Epithelial cell of esophagus (primary cell): ENCODE data around the gene WWC2.
A peak's percentile ranks its signal among the peaks of the same experiment; 100 is the strongest.
"Not testable (repeated sequence)": the region's sequence is repeated elsewhere in the genome, so short reads cannot be mapped to it uniquely, and the experiment has no call there.

Source experiments
- DNase-seq: peaks from one replicate; pipeline ENCODE4 v3.0.0; 2010; ENCODE audit warnings: low read depth
- H3K4me3 ChIP-seq: 2 replicates; pipeline ENCODE4 v1.5.1; 2011; ENCODE audit warnings: mild to moderate bottlenecking, low read length, control low read depth
- TF ChIP-seq, protein P1 (sequence below): IDR thresholded peaks from 2 replicates; pipeline ENCODE4 v1.5.1; 2011; ENCODE audit warnings: low read depth, mild to moderate bottlenecking, low read length, control low read depth, inconsistent platforms; ENCODE audit not compliant: insufficient read depth; ENCODE audit errors: missing control alignments

The WWC2 gene

DNA sequence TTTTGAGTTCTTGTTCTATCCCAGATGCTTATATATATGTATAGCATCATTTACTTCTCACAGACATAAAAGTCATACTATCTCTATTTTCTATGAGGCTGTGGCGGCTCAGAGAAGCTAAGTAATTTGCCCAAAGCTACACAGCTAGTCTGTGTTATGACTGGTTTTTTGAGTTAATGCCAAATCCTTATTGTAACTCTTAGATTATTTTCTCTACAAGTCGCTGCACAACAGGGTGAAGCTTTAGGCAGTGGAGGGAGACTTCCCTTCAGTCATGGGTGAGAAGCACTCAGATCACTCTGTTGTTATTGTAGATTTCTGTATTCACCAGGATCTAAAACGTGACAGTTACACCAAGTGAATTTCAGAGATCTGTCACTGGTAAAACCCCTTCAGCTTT lies 48.1 kb downstream of the WWC2 start:
- peak; percentile 59 for DNase-seq
- H3K4me3 ChIP-seq, result no peak overlapping the region
- TF ChIP-seq, protein P1, sequence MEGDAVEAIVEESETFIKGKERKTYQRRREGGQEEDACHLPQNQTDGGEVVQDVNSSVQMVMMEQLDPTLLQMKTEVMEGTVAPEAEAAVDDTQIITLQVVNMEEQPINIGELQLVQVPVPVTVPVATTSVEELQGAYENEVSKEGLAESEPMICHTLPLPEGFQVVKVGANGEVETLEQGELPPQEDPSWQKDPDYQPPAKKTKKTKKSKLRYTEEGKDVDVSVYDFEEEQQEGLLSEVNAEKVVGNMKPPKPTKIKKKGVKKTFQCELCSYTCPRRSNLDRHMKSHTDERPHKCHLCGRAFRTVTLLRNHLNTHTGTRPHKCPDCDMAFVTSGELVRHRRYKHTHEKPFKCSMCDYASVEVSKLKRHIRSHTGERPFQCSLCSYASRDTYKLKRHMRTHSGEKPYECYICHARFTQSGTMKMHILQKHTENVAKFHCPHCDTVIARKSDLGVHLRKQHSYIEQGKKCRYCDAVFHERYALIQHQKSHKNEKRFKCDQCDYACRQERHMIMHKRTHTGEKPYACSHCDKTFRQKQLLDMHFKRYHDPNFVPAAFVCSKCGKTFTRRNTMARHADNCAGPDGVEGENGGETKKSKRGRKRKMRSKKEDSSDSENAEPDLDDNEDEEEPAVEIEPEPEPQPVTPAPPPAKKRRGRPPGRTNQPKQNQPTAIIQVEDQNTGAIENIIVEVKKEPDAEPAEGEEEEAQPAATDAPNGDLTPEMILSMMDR, result no peak

DNA sequence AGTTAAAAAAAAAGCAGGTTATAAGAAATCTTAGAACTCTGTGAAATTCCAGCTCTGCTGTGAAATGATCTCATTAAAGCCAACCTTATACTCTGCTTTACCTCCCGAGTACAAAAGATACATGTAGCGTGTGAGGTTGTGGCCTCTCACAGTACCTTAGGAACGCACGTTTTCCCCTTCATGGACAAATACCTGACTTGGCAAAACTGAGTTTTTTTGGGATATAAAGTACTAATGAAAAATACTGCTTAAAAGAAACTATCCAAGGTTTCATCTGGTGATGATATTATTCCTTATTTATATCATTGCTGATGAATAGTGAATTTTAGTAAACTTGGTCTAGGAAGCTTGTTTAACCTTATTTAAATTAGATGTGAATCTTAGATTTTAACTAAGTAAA lies 48.9 kb downstream of the WWC2 start:
- H3K4me3 ChIP-seq, result no peak overlapping the region
- no peak for DNase-seq
- TF ChIP-seq, protein P1, result no peak

DNA sequence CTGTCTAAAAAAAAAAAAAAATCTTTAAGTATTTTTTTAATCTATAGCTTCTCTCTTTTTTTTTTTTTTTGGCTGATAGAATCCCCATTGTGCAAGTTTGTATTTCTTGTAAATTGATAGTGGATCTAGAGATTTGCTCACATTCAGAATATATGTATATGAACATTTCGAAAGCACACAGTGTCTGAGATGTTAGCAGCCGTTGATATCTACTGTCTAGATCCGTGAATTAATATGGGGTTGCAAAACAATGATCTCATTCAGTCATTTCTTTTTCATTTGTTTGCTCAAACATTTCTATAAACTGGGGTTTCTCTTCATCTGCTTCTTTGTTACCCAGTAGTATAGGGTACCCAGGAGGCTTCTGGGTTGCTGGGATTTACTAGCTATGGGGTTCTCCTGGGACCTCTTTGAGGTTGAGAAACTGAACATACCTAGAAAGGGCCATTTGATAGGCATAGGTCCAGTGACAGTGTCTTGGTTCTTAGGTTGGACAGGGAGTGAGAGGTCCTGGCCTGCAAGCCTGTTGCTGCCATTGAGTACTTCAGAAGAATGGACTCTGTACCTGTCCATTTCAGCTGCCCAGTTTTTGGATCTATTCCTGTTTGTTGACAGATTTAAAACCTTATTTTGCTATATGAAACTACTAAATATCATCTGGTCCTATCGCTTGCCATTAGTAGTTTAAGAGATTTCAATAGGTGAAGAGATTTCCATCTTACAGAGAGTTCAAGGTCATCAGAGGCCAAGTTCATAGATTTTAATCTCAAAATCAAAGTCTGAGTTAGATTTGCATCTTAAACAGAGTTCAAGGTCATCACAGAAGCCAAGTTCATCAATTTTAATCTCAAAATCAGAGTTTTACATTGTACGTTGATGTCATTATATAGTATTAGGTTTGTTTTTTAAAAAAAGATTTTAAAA lies 50.8 kb downstream of the WWC2 start:
- no peak overlapping the region for H3K4me3 ChIP-seq
- TF ChIP-seq, protein P1, result no peak
- no peak for DNase-seq

DNA sequence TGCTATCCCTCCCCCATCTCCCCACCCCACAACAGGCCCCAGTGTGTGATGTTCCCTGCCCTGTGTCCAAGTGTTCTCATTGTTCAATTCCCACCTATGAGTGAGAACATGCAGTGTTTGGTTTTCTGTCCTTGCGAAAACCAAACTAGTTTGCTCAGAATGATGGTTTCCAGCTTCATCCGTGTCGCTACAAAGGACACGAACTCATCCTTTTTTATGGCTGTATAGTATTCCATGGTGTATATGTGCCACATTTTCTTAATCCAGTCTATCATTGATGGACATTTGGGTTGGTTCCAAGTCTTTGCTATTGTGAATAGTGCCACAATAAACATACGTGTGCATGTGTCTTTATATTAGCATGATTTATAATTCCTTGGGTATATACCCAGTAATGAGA lies 51.6 kb downstream of the WWC2 start:
- not testable (repeated sequence) for H3K4me3 ChIP-seq, DNase-seq

DNA sequence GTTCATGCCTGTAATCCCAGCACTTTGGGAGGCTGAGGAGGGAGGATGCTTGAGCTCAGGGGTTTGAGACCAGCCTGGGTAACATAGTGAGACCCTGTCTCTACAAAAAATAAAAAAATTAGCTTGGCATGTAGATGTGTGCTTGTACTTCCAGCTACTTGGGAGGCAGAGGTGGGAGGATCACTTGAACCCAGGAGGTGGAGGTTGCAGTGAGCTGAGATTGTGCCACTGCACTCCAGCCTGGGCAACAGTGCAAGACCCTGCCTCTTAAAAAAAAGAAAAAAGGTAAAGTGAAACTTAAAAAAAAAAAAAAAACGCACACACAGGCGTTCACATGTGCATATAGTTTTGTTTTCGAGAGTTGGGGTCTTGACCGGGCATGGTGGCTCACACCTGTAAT lies 53.2 kb downstream of the WWC2 start:
- DNase-seq, H3K4me3 ChIP-seq: not testable (repeated sequence)

DNA sequence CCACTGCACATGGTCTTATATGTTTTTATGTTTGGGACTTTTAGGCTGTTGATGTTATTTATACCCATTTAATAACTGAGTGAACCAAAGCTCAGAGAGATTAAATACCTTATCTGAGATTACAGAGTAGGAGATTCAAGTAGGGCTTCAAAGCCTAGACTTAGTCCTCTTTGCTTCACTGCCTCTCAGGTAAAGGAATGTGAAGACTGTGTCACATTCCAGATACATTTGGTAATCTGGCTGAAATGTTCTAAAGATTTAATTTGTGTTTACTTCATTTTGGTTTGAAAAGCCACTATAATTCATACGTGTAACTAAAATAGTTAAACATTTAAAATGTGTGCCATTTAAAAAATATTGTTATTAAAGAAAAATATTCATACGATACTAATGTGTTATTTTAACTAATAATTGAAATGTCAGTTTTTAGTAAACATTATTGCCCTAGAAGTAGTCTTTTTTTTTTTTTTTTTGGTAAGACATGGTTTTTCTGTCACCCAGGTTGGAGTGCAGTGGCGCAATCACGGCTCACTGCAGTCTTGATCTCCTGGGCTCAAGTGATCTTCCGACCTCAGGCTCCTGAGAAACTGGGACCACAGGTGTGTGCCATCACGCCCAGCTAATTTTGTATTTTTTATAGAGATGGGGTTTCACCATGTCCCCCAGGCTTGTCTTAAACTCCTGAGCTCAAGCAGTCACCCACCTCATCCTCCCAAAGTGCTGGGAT lies 54.3 kb downstream of the WWC2 start:
- TF ChIP-seq, protein P1, result no peak
- DNase-seq, result no peak
- H3K4me3 ChIP-seq, result no peak overlapping the region

DNA sequence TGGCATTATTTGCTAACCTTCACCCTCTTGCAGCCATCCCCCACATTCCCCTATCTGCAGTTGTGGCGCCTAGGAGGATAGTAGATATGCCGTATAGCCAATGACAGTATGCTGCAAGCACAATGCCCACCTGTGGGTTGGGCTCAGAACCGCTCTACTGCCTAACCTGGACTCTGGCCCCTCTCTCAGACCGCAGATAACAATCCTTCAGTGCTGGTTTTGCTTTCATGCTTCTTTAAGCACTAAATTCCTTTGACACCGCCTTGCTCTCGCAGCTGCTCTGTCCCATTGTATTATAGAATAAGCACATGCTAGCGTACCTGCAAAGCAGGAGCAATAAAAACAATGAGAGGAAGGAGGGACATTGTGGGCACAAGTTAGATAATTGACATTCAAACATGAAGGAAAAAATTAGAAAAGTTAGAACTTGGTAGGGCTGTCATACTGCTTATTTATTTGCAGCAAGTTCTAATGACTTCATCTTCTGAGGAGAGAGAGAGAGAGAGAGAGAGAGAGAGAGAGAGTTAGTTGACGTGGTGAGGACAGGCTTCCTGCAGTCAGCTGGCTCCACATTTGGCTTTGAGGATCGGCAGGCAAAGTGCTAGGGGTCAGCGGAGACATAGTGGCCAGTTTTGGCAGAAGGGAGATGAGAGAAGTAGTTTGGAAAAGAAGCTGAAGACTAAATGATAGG lies 55.8 kb downstream of the WWC2 start:
- TF ChIP-seq, protein P1, result no peak
- H3K4me3 ChIP-seq, result no peak overlapping the region
- no peak for DNase-seq
